HUES6 (cell line): ENCODE data around the gene TMTC2.

Source experiments
- H3K27ac ChIP-seq: 2 replicates; pipeline ENCODE4 v1.7.0; 2013; ENCODE audit warnings: low read depth, mild to moderate bottlenecking, low read length, inconsistent platforms
- H3K27me3 ChIP-seq: 2 replicates; pipeline ENCODE4 v1.6.1; 2013; ENCODE audit warnings: low read length; ENCODE audit not compliant: control insufficient read depth, insufficient read depth
- H3K36me3 ChIP-seq: 2 replicates; pipeline ENCODE4 v1.6.1; 2013; ENCODE audit warnings: low read length; ENCODE audit not compliant: control insufficient read depth, insufficient read depth
- H3K4me1 ChIP-seq: 2 replicates; pipeline ENCODE4 v1.6.1; 2013; ENCODE audit warnings: low read length; ENCODE audit not compliant: control insufficient read depth, insufficient read depth
- H3K4me3 ChIP-seq: 2 replicates; pipeline ENCODE4 v1.5.1; 2013; ENCODE audit warnings: low read depth, low read length
- H3K9ac ChIP-seq: one replicate; pipeline ENCODE4 v1.6.1; 2013; ENCODE audit warnings: mild to moderate bottlenecking, low read length
- H3K9me3 ChIP-seq: 2 replicates; pipeline ENCODE4 v1.6.1; 2013; ENCODE audit warnings: low read depth, low read length; ENCODE audit not compliant: control insufficient read depth, insufficient read depth

The TMTC2 gene

GRCh38 chr12:82923935-82924334 is 237.2 kb downstream of the TMTC2 start:
- H3K36me3 ChIP-seq, result no peaks in the 10 kb centered on the region
- H3K9ac ChIP-seq, result no peak overlapping the region
- no peaks in the 10 kb centered on the region for H3K9me3 ChIP-seq
- H3K4me3 ChIP-seq, result no peak overlapping the region
- H3K27ac ChIP-seq, result no peak overlapping the region
- H3K4me1 ChIP-seq, result no peaks in the 10 kb centered on the region
- H3K27me3 ChIP-seq, result no peaks in the 10 kb centered on the region

- H3K9ac ChIP-seq, result no peak overlapping the region
- H3K4me3 ChIP-seq, result no peak overlapping the region
- no peak overlapping the region for H3K27ac ChIP-seq
- H3K36me3 ChIP-seq, result no peaks in the 10 kb centered on the region
- H3K9me3 ChIP-seq, result no peaks in the 10 kb centered on the region
- no peaks in the 10 kb centered on the region for H3K27me3 ChIP-seq
- H3K4me1 ChIP-seq, result peaks cover 2% of the 10 kb centered on the region; the same call in 1 of the 2 replicates
Measured at GRCh38 chr12:82926630-82927029, 239.9 kb downstream of the TMTC2 start.

- H3K4me3 ChIP-seq, result no peak overlapping the region
- no peaks in the 10 kb centered on the region for H3K36me3 ChIP-seq
- H3K27me3 ChIP-seq, result no peaks in the 10 kb centered on the region
- peaks cover 4% of the 10 kb centered on the region; the same call in 1 of the 2 replicates for H3K4me1 ChIP-seq
- no peaks in the 10 kb centered on the region for H3K9me3 ChIP-seq
- no peak overlapping the region for H3K9ac ChIP-seq
- H3K27ac ChIP-seq, result no peak overlapping the region
Measured at GRCh38 chr12:82930301-82930700, 243.6 kb downstream of the TMTC2 start.

DNA sequence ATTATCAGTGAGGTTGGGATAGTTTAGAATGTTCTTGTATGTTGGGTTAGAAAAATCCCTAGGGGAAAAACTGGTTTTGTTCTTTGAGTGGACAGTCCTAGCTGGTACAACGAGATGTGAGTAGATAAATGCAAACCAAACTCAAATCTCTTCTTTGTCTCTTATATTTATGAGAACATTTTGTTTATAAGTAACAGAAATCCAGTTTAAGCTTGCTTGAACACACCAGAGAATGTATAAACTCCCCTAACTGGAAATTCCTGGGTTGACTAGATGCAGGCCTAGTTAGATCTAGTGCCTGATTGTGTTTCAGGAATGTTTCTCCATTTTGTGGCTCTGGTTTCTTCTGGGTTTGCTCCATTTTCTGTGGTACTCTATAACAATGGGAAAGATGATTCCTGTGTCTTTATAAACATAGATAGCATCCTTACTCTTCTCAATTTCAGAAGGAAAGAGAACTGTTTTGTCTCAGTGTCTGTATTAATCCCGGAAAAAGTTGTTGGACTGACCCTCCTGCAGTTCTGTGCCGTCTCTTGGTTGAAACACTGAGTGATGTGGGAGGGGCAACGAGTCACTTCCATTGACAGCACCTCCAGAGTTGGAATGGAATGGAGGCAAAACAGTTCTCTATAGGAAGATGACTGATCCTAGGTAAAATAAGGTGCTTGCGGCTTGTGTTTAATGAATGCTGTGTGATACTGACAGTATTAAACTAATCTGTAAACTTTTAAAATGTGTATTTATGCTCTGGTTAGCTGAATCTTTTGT is 244.8 kb downstream of the TMTC2 start:
- Histone ChIP-seq H3K27me3 (no peaks in the 10 kb centered on the region), H3K4me1 (peaks cover 4% of the 10 kb centered on the region; the same call in 1 of the 2 replicates), H3K27ac (no peak overlapping the region), H3K9ac (no peak overlapping the region), H3K4me3 (no peak overlapping the region), H3K36me3 (no peaks in the 10 kb centered on the region), H3K9me3 (no peaks in the 10 kb centered on the region)

DNA sequence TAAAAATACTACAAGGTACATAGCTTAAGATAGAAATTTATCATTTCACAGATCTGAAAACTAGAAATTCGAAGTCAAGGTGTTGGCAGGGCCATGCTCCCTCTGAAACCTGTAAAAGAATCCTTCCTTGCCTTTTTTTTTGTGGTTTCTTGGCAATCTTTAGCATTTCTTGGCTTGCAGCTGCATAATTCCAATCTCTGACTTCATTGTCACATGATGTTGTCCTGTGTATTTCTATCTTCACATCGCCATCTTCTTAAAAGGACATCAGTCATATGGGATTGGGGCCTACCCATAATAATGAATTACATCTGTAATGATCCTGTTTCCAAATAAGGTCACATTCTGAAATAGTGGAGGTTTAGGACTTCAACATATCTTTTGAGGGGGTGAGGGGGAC is 250.4 kb downstream of the TMTC2 start:
- H3K4me3 ChIP-seq, result no peak overlapping the region

GRCh38 chr12:82942521-82942920 is 255.8 kb downstream of the TMTC2 start:
- H3K36me3 ChIP-seq, result no peaks in the 10 kb centered on the region
- H3K4me1 ChIP-seq, result no peaks in the 10 kb centered on the region
- no peak overlapping the region for H3K9ac ChIP-seq
- no peak overlapping the region for H3K27ac ChIP-seq
- no peaks in the 10 kb centered on the region for H3K27me3 ChIP-seq
- no peak overlapping the region for H3K4me3 ChIP-seq
- H3K9me3 ChIP-seq, result no peaks in the 10 kb centered on the region

More for the DNA sequence above, 250.4 kb downstream of the TMTC2 start:
- no peaks in the 10 kb centered on the region for H3K36me3 ChIP-seq
- no peak overlapping the region for H3K27ac ChIP-seq
- H3K9ac ChIP-seq, result no peak overlapping the region
- H3K9me3 ChIP-seq, result no peaks in the 10 kb centered on the region
- H3K27me3 ChIP-seq, result no peaks in the 10 kb centered on the region
- H3K4me1 ChIP-seq, result no peaks in the 10 kb centered on the region

DNA sequence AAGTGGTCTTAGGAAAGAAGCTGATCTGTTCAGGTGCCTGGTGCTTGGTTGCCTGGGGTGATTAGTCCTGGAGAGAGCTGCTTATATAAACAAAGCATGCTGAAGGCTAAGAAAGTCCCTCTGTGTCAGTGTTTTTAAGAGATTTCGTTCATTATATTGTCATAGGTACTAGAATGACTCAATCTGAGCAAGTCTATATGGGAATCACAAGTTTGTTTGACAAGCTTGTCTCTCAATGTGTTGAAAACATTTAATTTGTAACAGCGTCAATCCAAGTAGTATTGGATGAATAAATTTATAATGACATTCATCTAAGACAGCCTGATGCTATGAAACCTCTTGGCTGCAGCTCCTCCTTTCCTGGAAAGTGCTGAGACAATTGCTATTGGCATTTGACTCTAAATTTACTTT is 256.3 kb downstream of the TMTC2 start:
- no peaks in the 10 kb centered on the region for H3K4me1 ChIP-seq
- no peak overlapping the region for H3K4me3 ChIP-seq
- no peak overlapping the region for H3K9ac ChIP-seq
- no peaks in the 10 kb centered on the region for H3K9me3 ChIP-seq
- H3K27ac ChIP-seq, result no peak overlapping the region
- no peaks in the 10 kb centered on the region for H3K36me3 ChIP-seq
- H3K27me3 ChIP-seq, result no peaks in the 10 kb centered on the region

GRCh38 chr12:82948491-82948890 is 261.8 kb downstream of the TMTC2 start:
- Histone ChIP-seq H3K4me3 (no peak overlapping the region), H3K27ac (no peak overlapping the region), H3K9me3 (no peaks in the 10 kb centered on the region), H3K9ac (no peak overlapping the region), H3K27me3 (no peaks in the 10 kb centered on the region), H3K4me1 (0 out of 2 replicates have a peak, but pooled peaks cover 4% of the 10 kb centered on the region), H3K36me3 (no peaks in the 10 kb centered on the region)

DNA sequence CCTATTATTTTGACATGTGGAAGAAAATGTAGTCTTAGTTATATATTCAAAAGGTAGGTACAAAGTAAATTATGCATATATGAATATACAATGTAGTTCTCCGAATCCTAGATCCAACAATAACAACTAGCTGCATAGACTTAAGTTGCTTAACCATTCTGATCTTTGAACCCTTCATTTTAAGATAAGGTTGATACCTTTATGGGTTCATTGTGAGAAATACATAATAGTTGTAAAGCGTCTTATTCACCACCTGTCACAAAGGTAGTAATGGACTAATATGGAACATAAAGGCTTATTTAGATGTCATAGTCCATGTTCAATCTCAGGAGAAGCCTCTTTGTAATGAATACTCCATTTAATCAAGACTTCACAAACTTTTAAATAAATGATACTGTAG is 263.6 kb downstream of the TMTC2 start:
- H3K36me3 ChIP-seq, result no peaks in the 10 kb centered on the region
- no peaks in the 10 kb centered on the region for H3K9me3 ChIP-seq
- no peak overlapping the region for H3K27ac ChIP-seq
- H3K9ac ChIP-seq, result no peak overlapping the region
- H3K4me1 ChIP-seq, result 0 out of 2 replicates have a peak, but pooled peaks cover 4% of the 10 kb centered on the region
- H3K27me3 ChIP-seq, result no peaks in the 10 kb centered on the region
- H3K4me3 ChIP-seq, result no peak overlapping the region

DNA sequence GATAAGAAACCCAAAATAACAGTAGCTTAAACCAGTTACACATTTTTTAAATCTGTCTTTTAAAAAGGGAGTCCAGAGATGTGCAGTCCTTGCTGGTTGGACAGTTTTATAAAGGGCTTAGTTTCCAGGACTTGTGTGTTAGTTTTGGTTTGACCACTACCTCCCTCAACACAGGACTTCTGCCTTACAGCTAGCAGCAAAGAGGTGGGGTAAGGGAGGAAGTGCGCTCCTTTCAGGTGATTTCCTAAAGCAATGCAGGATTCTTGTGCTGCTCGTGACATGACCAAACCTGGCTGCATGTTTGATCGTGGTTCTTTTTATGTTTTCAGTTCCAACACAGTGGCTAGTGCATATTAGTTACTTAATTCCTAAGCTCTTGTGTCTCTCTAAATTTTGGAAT is 266.2 kb downstream of the TMTC2 start:
- Histone ChIP-seq H3K4me3 (no peak overlapping the region), H3K9ac (no peak overlapping the region), H3K9me3 (no peaks in the 10 kb centered on the region), H3K4me1 (0 out of 2 replicates have a peak, but pooled peaks cover 4% of the 10 kb centered on the region), H3K36me3 (no peaks in the 10 kb centered on the region), H3K27ac (no peak overlapping the region), H3K27me3 (no peaks in the 10 kb centered on the region)

- H3K27me3 ChIP-seq, result no peaks in the 10 kb centered on the region
- no peak overlapping the region for H3K4me3 ChIP-seq
- H3K9ac ChIP-seq, result no peak overlapping the region
- H3K4me1 ChIP-seq, result 0 out of 2 replicates have a peak, but pooled peaks cover 4% of the 10 kb centered on the region
- H3K9me3 ChIP-seq, result no peaks in the 10 kb centered on the region
- H3K36me3 ChIP-seq, result no peaks in the 10 kb centered on the region
- no peak overlapping the region for H3K27ac ChIP-seq
Measured at GRCh38 chr12:82953397-82953796, 266.7 kb downstream of the TMTC2 start.
